22Rv1 (cell line): ENCODE data around the gene CAPZA3.
"Not testable (repeated sequence)": the region's sequence is repeated elsewhere in the genome, so short reads cannot be mapped to it uniquely, and the experiment has no call there.

Source experiments
- H3K27ac ChIP-seq: fragments of 450-650 bp; 2 replicates; pipeline ENCODE4 v1.5.1; 2017
- CTCF ChIP-seq: fragments of 450-650 bp; IDR thresholded peaks from 2 replicates; pipeline ENCODE4 v1.5.1; 2017; ENCODE audit warnings: mild to moderate bottlenecking
- ZFX ChIP-seq: fragments of 450-650 bp; IDR thresholded peaks from 2 replicates; pipeline ENCODE4 v1.6.1; 2017; ENCODE audit warnings: antibody characterized with exemption, borderline replicate concordance

The CAPZA3 gene

DNA sequence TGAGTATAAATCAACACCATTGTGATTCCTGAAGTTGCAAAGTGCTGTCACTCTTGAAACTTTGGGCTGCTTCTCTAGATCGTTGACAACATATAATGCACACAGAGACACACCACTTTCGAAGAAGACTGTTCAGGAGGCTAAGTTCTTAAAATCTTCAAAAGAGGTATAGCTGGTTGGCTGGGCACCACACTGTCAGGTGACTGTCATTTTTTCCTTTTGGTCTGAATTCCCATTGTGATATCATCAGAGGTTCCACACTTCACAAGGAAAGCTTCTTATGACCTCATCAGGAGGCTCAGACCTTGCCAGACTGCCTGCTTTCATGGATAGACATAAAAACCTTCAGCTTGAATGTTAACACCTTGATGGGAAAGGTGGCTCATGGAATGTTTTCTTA lies at the start of gene CAPZA3, which contains the start of gene PLCZ1:
CAPZA3 (plus strand) TSS at position 301 of the 400 bp plus-strand sequence. CDS start 150 bp downstream, outside the sequence.
PLCZ1 (minus strand) TSS at position 194 of the 400 bp plus-strand sequence. CDS start 641 bp downstream, outside the sequence.
- H3K27ac ChIP-seq, result no peak within 1 kb of the TSS
- TF ChIP-seq ZFX, result no peak
- no peak for TF ChIP-seq CTCF

DNA sequence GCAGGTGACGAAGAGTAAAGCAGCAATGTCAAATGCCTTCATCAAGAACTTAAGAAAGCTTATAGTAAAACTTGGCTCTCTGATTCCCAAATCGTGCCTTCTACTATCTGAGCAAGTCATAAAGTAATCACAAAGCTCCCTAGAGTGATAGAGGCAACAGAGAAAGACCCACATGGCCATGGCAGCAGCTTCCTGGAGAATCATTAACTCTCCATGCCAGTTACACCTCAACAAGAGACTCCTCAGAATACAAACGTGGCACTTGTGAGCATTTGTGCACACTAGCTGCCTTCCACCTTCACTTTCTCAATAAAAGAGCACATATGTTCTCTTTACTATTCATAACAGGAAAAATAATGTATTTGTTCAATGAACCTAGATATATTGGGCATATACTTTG lies 48.1 kb upstream of the CAPZA3 start:
- H3K27ac ChIP-seq, result no peak overlapping the region
- TF ChIP-seq CTCF (no peak), ZFX (no peak)

GRCh38 chr12:18690653-18691052 lies 47.3 kb upstream of the CAPZA3 start:
- H3K27ac ChIP-seq, result no peak overlapping the region
- TF ChIP-seq ZFX, result no peak
- no peak for TF ChIP-seq CTCF

GRCh38 chr12:18693986-18694385 lies 43.9 kb upstream of the CAPZA3 start:
- not testable (repeated sequence) for H3K27ac ChIP-seq

GRCh38 chr12:18696971-18697602 lies 40.8 kb upstream of the CAPZA3 start:
- H3K27ac ChIP-seq, result no peak overlapping the region
- TF ChIP-seq ZFX, result no peak
- TF ChIP-seq CTCF, result no peak

GRCh38 chr12:18700271-18700670 lies 37.6 kb upstream of the CAPZA3 start:
- no peak overlapping the region for H3K27ac ChIP-seq
- no peak for TF ChIP-seq ZFX
- no peak for TF ChIP-seq CTCF

GRCh38 chr12:18703321-18703720 lies 34.6 kb upstream of the CAPZA3 start:
- TF ChIP-seq ZFX (no peak), CTCF (no peak)
- H3K27ac ChIP-seq, result no peak overlapping the region

GRCh38 chr12:18703911-18704310 lies 34.0 kb upstream of the CAPZA3 start:
- no peak overlapping the region for H3K27ac ChIP-seq
- TF ChIP-seq CTCF (no peak), ZFX (no peak)
